ENCODE data around the gene SERTM1.

Gene SERTM1

DNA sequence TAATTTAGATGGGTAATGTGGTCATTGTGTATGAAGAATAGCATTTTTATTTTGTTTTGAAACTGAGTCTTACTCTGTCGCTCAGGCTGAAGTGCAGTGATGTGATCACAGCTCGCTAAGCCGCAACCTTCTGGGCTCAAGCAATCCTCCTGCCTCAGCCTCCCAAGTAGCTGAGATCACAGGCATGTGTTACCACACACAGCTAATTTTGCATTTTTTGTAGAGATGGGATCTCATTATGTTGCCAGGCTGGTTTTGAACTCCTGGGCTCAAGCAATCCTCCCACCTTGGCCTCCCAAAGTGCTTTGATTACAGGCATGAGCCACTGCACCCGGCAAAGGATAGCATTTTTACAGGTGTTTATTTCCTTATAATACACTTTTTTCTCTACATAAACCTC, 36.6 kb downstream of the SERTM1 start:
- TF ChIP-seq GLIS1 (tag by site-specific recombination; IDR thresholded peaks at IDR 0.05), result peak; percentile 42; the same call in 1 of the 2 replicates
- TF ChIP-seq ZNF10 (tag by site-specific recombination; IDR thresholded peaks at IDR 0.05), result no peak
- H3K27ac ChIP-seq (ENCODE audit: extremely low read depth, low read depth, low read length), result no peak overlapping the region
- ChIA-PET CTCF (interaction anchor here (1.9 kb wide), 1 partner anchor 26 kb away, joined by 4 read pairs; no protein-coding TSS in a partner anchor), POLR2A (no interaction called here)
- H3K4me3 ChIP-seq (ENCODE audit: low read depth, low read length), result no peak overlapping the region
- no peaks in the 10 kb centered on the region for H3K36me3 ChIP-seq (ENCODE audit: control insufficient read depth in 2 of 2, insufficient read depth in 1 of 2, low read length in 2 of 2)
- no peaks in the 10 kb centered on the region for H3K4me1 ChIP-seq (ENCODE audit: control insufficient read depth, insufficient read depth, low read length)
- H3K9me3 ChIP-seq (ENCODE audit: control insufficient read depth, insufficient read depth, low read depth, low read length), result no peaks in the 10 kb centered on the region

DNA sequence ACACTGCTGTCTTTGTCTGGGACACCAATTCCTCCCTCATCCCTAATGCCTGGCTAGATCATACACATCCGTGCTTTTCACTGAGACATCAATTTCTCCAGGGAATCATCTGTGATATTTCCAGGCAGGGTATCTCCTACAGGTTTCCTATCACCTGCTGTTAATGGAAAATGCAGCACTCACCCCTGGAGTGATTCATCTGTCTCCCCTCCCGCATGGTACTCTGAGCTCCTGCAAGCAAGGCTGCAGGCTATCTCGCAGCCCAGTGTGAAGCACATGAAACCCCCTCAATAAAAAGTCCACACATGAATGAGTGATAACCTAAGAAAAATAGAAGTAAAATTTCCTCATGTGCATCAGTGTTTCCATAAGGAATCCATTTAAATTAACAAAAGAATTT, 38.5 kb downstream of the SERTM1 start:
- CTCF ChIA-PET, result interaction anchor here (1.9 kb wide), 1 partner anchor 24 kb away, joined by 4 read pairs; no protein-coding TSS in a partner anchor

DNA sequence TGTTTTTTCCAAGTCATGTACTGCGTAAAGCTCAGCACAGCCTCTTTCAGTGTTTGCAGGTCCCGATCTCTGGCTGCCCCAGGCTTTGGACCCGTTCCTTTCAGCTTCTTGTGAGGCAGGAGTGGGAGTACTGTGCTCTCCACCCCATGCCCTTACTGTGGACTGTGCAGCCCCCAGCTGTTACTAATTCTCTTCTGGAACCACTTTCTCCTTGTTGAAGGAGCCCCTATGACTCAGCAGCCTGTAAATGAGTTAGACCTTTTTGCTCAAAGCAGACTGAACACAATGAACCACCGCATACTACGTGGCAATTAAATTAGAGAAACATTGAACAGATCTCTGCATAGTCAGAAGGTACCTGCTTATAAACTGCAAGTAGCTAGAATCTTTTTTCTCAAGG, 39.0 kb downstream of the SERTM1 start:
- Histone ChIP-seq H3K4me1 (ENCODE audit: control insufficient read depth, insufficient read depth, low read length) (no peaks in the 10 kb centered on the region), H3K9me3 (ENCODE audit: control insufficient read depth, insufficient read depth, low read depth, low read length) (no peaks in the 10 kb centered on the region), H3K4me3 (ENCODE audit: low read depth, low read length) (no peak overlapping the region), H3K36me3 (ENCODE audit: control insufficient read depth in 2 of 2, insufficient read depth in 1 of 2, low read length in 2 of 2) (no peaks in the 10 kb centered on the region), H3K27ac (ENCODE audit: extremely low read depth, low read depth, low read length) (no peak overlapping the region)
- TF ChIP-seq ZNF707 (tag by site-specific recombination; IDR thresholded peaks at IDR 0.05), result no peak
- no peak for TF ChIP-seq KLF1 (tag by site-specific recombination; IDR thresholded peaks at IDR 0.05)
- TF ChIP-seq, protein P1, sequence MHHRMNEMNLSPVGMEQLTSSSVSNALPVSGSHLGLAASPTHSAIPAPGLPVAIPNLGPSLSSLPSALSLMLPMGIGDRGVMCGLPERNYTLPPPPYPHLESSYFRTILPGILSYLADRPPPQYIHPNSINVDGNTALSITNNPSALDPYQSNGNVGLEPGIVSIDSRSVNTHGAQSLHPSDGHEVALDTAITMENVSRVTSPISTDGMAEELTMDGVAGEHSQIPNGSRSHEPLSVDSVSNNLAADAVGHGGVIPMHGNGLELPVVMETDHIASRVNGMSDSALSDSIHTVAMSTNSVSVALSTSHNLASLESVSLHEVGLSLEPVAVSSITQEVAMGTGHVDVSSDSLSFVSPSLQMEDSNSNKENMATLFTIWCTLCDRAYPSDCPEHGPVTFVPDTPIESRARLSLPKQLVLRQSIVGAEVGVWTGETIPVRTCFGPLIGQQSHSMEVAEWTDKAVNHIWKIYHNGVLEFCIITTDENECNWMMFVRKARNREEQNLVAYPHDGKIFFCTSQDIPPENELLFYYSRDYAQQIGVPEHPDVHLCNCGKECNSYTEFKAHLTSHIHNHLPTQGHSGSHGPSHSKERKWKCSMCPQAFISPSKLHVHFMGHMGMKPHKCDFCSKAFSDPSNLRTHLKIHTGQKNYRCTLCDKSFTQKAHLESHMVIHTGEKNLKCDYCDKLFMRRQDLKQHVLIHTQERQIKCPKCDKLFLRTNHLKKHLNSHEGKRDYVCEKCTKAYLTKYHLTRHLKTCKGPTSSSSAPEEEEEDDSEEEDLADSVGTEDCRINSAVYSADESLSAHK (tag by site-specific recombination; IDR thresholded peaks at IDR 0.05), result no peak
- no peak for TF ChIP-seq KLF10 (tag by site-specific recombination; IDR thresholded peaks at IDR 0.05)
- TF ChIP-seq ZNF626 (tag by site-specific recombination; IDR thresholded peaks at IDR 0.05), result no peak
- TF ChIP-seq, protein P2, sequence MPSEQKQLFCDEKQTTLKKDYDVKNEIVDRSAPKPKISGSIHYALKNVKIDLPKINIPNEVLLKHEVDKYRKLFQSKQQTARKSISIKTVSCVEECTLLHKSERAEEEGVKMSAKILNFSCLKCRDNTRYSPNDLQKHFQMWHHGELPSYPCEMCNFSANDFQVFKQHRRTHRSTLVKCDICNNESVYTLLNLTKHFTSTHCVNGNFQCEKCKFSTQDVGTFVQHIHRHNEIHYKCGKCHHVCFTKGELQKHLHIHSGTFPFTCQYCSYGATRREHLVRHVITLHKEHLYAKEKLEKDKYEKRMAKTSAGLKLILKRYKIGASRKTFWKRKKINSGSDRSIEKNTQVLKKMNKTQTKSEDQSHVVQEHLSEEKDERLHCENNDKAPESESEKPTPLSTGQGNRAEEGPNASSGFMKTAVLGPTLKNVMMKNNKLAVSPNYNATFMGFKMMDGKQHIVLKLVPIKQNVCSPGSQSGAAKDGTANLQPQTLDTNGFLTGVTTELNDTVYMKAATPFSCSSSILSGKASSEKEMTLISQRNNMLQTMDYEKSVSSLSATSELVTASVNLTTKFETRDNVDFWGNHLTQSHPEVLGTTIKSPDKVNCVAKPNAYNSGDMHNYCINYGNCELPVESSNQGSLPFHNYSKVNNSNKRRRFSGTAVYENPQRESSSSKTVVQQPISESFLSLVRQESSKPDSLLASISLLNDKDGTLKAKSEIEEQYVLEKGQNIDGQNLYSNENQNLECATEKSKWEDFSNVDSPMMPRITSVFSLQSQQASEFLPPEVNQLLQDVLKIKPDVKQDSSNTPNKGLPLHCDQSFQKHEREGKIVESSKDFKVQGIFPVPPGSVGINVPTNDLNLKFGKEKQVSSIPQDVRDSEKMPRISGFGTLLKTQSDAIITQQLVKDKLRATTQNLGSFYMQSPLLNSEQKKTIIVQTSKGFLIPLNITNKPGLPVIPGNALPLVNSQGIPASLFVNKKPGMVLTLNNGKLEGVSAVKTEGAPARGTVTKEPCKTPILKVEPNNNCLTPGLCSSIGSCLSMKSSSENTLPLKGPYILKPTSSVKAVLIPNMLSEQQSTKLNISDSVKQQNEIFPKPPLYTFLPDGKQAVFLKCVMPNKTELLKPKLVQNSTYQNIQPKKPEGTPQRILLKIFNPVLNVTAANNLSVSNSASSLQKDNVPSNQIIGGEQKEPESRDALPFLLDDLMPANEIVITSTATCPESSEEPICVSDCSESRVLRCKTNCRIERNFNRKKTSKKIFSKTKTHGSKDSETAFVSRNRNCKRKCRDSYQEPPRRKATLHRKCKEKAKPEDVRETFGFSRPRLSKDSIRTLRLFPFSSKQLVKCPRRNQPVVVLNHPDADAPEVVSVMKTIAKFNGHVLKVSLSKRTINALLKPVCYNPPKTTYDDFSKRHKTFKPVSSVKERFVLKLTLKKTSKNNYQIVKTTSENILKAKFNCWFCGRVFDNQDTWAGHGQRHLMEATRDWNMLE (tag by site-specific recombination; conservative IDR thresholded peaks at IDR 0.05; ENCODE audit: low read depth), result no peak
- TF ChIP-seq ZIC2 (tag by site-specific recombination; IDR thresholded peaks at IDR 0.05), result no peak
- no peak for TF ChIP-seq ZNF2 (tag by site-specific recombination; IDR thresholded peaks at IDR 0.05)
- no peak for TF ChIP-seq GLIS1 (tag by site-specific recombination; IDR thresholded peaks at IDR 0.05)
- TF ChIP-seq ZNF621 (tag by site-specific recombination; IDR thresholded peaks at IDR 0.05), result no peak
- TF ChIP-seq HOXA7 (CRISPR knock-in tag; IDR thresholded peaks at IDR 0.05; ENCODE audit: borderline replicate concordance), result no peak
- no peak for TF ChIP-seq ZNF138 (tag by site-specific recombination; IDR thresholded peaks at IDR 0.05; ENCODE audit: borderline replicate concordance)
- no peak for TF ChIP-seq ZNF155 (tag by site-specific recombination; IDR thresholded peaks at IDR 0.05)
- TF ChIP-seq, protein P3, sequence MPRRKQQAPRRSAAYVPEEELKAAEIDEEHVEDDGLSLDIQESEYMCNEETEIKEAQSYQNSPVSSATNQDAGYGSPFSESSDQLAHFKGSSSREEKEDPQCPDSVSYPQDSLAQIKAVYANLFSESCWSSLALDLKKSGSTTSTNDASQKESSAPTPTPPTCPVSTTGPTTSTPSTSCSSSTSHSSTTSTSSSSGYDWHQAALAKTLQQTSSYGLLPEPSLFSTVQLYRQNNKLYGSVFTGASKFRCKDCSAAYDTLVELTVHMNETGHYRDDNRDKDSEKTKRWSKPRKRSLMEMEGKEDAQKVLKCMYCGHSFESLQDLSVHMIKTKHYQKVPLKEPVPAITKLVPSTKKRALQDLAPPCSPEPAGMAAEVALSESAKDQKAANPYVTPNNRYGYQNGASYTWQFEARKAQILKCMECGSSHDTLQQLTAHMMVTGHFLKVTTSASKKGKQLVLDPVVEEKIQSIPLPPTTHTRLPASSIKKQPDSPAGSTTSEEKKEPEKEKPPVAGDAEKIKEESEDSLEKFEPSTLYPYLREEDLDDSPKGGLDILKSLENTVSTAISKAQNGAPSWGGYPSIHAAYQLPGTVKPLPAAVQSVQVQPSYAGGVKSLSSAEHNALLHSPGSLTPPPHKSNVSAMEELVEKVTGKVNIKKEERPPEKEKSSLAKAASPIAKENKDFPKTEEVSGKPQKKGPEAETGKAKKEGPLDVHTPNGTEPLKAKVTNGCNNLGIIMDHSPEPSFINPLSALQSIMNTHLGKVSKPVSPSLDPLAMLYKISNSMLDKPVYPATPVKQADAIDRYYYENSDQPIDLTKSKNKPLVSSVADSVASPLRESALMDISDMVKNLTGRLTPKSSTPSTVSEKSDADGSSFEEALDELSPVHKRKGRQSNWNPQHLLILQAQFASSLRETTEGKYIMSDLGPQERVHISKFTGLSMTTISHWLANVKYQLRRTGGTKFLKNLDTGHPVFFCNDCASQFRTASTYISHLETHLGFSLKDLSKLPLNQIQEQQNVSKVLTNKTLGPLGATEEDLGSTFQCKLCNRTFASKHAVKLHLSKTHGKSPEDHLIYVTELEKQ (tag by site-specific recombination; IDR thresholded peaks at IDR 0.05; ENCODE audit: borderline replicate concordance), result no peak
- TF ChIP-seq ZXDB (tag by site-specific recombination; IDR thresholded peaks at IDR 0.05), result no peak
- POLR2A ChIA-PET, result interaction anchor here (0.5 kb wide), 1 partner anchor 137 kb away, joined by 6 read pairs; no protein-coding TSS in a partner anchor
- CTCF ChIA-PET, result no interaction called here

More for the DNA sequence above, 38.5 kb downstream of the SERTM1 start:
- Histone ChIP-seq H3K36me3 (ENCODE audit: control insufficient read depth in 2 of 2, insufficient read depth in 1 of 2, low read length in 2 of 2) (no peaks in the 10 kb centered on the region), H3K9me3 (ENCODE audit: control insufficient read depth, insufficient read depth, low read depth, low read length) (no peaks in the 10 kb centered on the region), H3K27ac (ENCODE audit: extremely low read depth, low read depth, low read length) (no peak overlapping the region), H3K4me3 (ENCODE audit: low read depth, low read length) (no peak overlapping the region), H3K4me1 (ENCODE audit: control insufficient read depth, insufficient read depth, low read length) (no peaks in the 10 kb centered on the region)
- TF ChIP-seq ZNF239 (tag by site-specific recombination; IDR thresholded peaks at IDR 0.05), result no peak
- TF ChIP-seq ZNF132 (tag by site-specific recombination; IDR thresholded peaks at IDR 0.05; ENCODE audit: borderline replicate concordance), result no peak
- peak; percentile 41 for TF ChIP-seq ZIC2 (tag by site-specific recombination; IDR thresholded peaks at IDR 0.05)
- no peak for TF ChIP-seq ZNF776 (tag by site-specific recombination; IDR thresholded peaks at IDR 0.05; ENCODE audit: borderline replicate concordance)
- POLR2A ChIA-PET, result no interaction called here
